ENCODE data around the gene TSPAN2.
"Not testable (repeated sequence)": the region's sequence is repeated elsewhere in the genome, so short reads cannot be mapped to it uniquely, and the experiment has no call there.

Gene TSPAN2

GRCh38 chr1:115036814-115037507 is 52.3 kb downstream of the TSPAN2 start:
- no peak for DNase-seq (ENCODE audit: low read depth)

- DNase-seq (ENCODE audit: low read depth) = no peak
Measured at GRCh38 chr1:115035652-115036051, 53.7 kb downstream of the TSPAN2 start.

GRCh38 chr1:115031595-115031994 is 57.7 kb downstream of the TSPAN2 start:
- no peak for DNase-seq (ENCODE audit: low read depth)

GRCh38 chr1:115029526-115029925 is 59.8 kb downstream of the TSPAN2 start, which contains the start of gene TSHB:
TSS of gene TSHB (plus strand) at chr1:115029826. CDS start at chr1:115033363, 3,537 bp downstream.
- DNase-seq (ENCODE audit: low read depth) = no peak

GRCh38 chr1:115023593-115023992 is 65.7 kb downstream of the TSPAN2 start:
- DNase-seq (ENCODE audit: low read depth) = no peak

- no peak for DNase-seq (ENCODE audit: low read depth)
Measured at GRCh38 chr1:115021145-115021544, 68.2 kb downstream of the TSPAN2 start.

GRCh38 chr1:115019549-115019948 is 69.8 kb downstream of the TSPAN2 start:
- not testable (repeated sequence) for DNase-seq (ENCODE audit: low read depth)

- DNase-seq (ENCODE audit: low read depth) = no peak
Measured at GRCh38 chr1:115013792-115014191, 75.5 kb downstream of the TSPAN2 start.

- no peak for DNase-seq (ENCODE audit: low read depth)
Measured at GRCh38 chr1:115012434-115012833, 76.9 kb downstream of the TSPAN2 start.

- no peak for DNase-seq (ENCODE audit: low read depth)
Measured at GRCh38 chr1:115012006-115012405, 77.3 kb downstream of the TSPAN2 start.

GRCh38 chr1:115006191-115006590 is 83.1 kb downstream of the TSPAN2 start:
- DNase-seq (ENCODE audit: low read depth) = no peak
